GM10266 (cell line): Measurements from ENCODE around the gene GABPB1.

Experiments used
- DNase-seq: peaks from one replicate; pipeline ENCODE4 v3.0.0; 2012; ENCODE audit errors: extremely low spot score
- TF ChIP-seq, protein P1 (sequence below): IDR thresholded peaks from 2 replicates; pipeline ENCODE4 v1.5.1; 2012; ENCODE audit warnings: mild to moderate bottlenecking, low read depth; ENCODE audit not compliant: control insufficient read depth, insufficient read depth; ENCODE audit errors: missing control alignments

GABPB1 gene

DNA sequence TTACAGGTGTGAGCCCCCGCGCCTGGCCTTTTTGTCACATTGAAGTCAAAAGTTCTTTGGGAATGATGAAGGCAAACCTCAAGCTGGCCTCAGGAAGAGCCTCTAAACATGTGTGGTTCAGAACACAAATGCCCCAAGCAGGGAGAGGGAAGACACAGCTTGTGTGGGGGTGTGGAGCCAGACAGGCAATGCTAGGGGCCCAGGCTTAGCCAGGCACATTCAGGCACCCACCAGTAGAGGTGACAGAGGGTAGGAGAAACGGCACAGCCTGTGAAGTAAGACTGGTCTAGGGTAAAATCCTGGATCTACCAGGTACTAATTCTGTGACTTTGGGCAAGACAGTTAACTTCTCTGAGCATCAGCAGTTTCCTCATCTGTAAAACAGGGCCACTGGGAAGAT, 93.0 kb downstream of the GABPB1 start:
- TF ChIP-seq, protein P1, sequence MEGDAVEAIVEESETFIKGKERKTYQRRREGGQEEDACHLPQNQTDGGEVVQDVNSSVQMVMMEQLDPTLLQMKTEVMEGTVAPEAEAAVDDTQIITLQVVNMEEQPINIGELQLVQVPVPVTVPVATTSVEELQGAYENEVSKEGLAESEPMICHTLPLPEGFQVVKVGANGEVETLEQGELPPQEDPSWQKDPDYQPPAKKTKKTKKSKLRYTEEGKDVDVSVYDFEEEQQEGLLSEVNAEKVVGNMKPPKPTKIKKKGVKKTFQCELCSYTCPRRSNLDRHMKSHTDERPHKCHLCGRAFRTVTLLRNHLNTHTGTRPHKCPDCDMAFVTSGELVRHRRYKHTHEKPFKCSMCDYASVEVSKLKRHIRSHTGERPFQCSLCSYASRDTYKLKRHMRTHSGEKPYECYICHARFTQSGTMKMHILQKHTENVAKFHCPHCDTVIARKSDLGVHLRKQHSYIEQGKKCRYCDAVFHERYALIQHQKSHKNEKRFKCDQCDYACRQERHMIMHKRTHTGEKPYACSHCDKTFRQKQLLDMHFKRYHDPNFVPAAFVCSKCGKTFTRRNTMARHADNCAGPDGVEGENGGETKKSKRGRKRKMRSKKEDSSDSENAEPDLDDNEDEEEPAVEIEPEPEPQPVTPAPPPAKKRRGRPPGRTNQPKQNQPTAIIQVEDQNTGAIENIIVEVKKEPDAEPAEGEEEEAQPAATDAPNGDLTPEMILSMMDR: no peak
- no peak for DNase-seq

DNA sequence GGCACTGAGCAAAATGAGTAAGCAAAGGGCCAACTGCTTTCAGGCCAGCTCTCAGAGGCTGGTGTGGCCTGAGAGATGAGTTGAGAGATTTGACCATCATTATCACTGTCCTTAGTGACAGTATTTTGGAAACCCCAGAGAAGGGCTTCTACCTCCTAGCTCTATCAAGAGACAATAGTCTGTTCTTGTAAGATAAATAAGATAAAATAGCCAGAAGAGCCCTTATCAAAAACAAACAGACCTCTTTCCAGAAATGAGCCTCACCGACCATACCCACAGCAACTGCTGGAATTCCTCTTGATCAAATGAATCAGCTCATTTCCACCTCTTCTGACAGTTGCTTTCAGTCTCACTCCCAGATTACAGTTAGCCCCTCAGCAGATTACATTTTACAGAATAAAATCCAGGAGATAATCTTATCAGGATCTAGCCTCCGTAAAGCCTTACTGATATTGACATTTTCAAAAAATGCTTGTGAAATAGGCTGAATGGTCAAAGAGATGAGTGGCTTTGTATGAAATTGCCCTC, 94.0 kb downstream of the GABPB1 start:
- DNase-seq: peak; percentile 27

DNA sequence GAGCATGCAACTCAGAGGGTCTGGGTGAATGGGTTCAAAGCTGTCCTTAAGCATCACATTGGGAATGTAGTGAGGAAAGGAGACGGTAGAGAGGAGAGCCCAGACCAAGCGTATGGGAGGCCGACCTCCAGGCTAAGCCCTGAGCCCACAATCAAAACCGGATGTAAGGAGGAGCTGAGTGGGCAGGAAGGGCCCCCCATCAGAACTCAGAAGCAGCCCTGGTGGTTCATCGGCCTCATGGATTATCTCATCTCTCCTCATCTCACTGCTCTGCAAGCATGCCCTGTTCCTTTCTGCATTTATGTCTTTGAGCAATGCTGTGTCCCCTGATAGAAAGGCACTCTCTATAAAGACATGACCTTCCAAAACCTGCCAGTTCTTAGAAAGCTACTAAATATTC, 95.7 kb downstream of the GABPB1 start:
- no peak for DNase-seq
- TF ChIP-seq, protein P1: no peak

More for the DNA sequence above, 94.0 kb downstream of the GABPB1 start:
- TF ChIP-seq, protein P1: no peak

DNA sequence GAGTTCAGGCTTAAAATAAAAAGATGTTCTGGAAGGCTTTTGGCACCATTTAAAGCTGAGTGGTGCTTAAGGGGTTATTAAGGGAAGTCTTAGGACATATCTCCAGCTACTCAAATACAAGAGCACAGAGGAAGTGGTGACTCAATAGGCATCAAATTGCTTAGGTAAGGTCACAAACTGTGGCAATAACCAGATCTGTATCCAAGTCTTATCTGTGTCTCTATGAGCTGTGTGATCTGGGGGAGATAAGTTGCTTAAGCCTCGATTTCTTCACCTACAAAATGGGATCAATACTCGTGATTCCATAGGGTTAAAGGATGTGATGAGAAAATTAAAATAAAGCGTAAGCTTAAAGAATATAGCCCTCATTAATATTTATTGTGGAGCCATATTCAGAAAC, 97.1 kb downstream of the GABPB1 start:
- TF ChIP-seq, protein P1: no peak
- DNase-seq: no peak

DNA sequence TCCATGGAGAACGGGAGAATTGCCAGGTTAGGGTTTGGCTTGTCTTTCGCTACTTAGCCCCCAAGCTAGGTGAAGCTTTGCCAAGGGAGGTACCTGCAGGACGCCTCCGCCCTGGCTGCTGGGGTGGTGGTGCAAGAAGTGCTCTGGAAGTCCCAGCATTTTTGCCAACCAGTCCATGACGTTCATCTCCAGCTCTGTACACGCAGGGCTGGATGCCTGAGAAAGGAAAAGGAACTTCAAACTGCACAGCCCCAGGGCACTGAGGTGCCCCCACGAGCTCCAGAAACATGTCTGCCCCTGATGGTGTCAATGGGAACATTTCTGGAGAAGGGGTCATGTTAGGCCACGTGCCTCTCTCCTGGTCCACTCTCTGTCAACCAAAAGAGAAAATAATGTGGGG, 97.7 kb downstream of the GABPB1 start:
- TF ChIP-seq, protein P1: no peak
- DNase-seq: no peak

DNA sequence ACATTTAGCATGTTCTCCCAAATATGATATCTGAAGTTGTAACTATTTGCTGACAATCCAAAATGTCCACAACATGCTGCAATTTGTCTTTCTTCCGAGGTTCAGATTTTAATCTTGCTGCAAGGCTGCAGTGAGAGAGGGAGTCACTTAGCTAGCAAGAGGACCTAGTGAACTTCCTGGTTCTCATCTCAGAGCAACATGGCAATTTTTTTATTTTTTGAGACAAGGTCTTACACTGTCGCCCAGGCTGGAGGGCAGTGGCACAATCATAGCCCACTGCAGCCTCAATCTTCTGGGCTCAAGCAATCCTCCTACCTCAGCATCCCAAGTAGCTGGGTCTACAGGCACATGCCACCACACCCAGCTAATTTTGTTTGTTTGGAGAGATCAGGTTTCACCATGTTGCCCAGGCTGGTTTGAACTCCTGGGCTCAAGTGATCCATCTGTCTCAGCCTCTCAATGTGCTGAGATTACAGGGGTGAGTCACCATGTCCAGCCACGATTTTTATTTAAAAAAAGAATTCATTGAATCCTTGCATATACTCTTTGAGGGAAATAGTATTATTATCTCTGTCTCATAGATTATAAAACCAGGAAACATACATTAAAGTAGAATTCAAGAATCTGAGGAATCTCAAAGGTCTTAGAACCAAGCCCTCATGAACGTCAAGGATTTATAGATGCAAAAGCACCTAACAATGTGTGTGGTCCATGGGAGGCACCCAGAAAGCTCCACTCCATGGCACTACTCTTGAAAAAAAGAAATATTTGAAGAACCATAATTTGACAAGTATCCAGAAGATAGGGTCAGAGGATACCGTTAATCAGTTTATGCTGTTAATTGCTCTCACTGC, 98.6 kb downstream of the GABPB1 start:
- no peak for DNase-seq
- TF ChIP-seq, protein P1: no peak

DNA sequence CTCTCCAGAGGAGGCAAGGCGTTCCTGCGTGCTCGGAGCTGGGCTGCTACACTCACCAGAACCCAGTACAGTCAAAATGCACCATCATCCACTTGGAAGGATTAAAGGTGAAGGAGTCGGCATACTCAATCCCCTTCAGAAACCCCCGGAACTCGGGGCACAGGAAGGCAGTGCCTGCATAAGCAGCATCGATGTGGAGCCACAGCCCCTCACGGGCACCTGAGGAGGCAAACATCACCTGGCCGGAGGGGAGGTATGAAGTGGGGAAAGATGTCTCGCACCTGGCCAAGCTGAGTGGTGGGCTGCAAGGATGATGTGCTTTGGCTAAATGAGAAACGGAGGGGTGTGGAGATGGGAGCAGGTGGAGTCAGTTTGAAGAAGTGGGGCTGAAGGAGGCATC, 102.4 kb downstream of the GABPB1 start:
- no peak for DNase-seq

More for the DNA sequence above, 102.4 kb downstream of the GABPB1 start:
- TF ChIP-seq, protein P1: no peak
